GM10248 (cell line): ENCODE data around the gene HTR1A.

Source experiments
- CTCF ChIA-PET: fragments of 300-600 bp; sonication (Branson Sonifier 250); formaldehyde crosslinking; extraction: SDS; loops from one replicate; lab custom pipeline; 2021; ENCODE audit warnings: antibody characterized with exemption; lab: Yijun Ruan, JAX
- POLR2A ChIA-PET: fragments of 350-650 bp; sonication (Branson Sonifier 250); formaldehyde crosslinking; extraction: SDS; loops from one replicate; lab custom pipeline; 2020; ENCODE audit warnings: antibody characterized with exemption; lab: Yijun Ruan, JAX
- DNase-seq: peaks from one replicate; pipeline ENCODE4 v3.0.0; 2012; ENCODE audit errors: extremely low spot score
- CTCF ChIP-seq: IDR thresholded peaks from 2 replicates; pipeline ENCODE4 v1.5.1; 2012; ENCODE audit warnings: mild to moderate bottlenecking, low read depth; ENCODE audit errors: extremely low read depth, missing control alignments, control extremely low read depth

Gene HTR1A

GRCh38 chr5:63919763-63920478, 42.3 kb downstream of the HTR1A start:
- ChIA-PET CTCF (no interaction called here), POLR2A (no interaction called here)
- no peak for DNase-seq
- no peak for TF ChIP-seq CTCF

DNA sequence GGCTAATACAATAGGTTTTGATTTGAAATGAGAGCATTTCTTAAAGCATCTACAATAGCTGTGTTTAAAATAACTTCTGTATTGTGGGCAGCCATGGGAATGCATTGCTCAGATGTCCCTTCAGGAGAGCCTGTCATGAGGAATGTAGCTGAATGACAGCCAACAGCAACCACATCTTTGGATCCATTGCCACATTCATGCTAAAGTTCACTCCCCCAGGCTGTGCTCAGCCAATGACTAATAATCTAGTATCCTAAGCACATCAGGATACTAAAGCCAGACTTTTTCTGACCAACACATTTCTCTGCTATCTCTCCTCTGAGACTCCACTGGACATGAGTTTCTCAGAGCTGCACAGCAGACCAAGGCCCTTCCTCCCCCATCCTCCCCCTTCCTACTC, 45.5 kb downstream of the HTR1A start:
- ChIA-PET POLR2A (no interaction called here), CTCF (interaction anchor here (1.0 to 1.6 kb wide), 3 partner anchors 8 to 37 kb away, joined by 3 to 4 read pairs (median 3); no protein-coding TSS in a partner anchor)
- no peak for DNase-seq
- TF ChIP-seq CTCF = no peak

DNA sequence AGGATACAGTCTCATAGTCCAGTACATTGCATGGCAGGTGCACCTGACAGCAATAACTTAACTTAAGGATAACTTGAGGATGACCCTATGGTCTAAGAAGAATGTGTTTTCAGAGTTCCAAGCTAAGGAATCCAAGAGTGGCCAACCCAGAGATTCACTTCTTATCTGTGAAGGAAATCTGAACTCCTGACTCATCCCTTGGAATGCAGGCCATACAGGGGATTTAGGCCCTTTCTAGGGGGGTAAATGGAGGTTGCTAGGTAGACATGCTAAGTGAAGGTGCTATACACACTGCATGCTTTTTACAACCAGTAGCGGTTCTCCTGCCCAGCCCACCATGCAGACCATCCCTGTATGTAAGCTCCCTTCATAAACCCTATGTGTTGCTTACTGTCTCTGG, 50.4 kb downstream of the HTR1A start:
- ChIA-PET POLR2A (no interaction called here), CTCF (interaction anchor here (1.0 to 1.2 kb wide), 2 partner anchors 10 to 19 kb away, joined by 3 to 4 read pairs; no protein-coding TSS in a partner anchor)
- no peak for DNase-seq
- TF ChIP-seq CTCF = no peak
